ENCODE results near the gene POTEB. TPM values are rescaled to one million over a fixed set of nuclear protein-coding genes. Genes with fewer than 3 reads are reported as not detected.
"Not testable (repeated sequence)": the region's sequence is repeated elsewhere in the genome, so short reads cannot be mapped to it uniquely, and the experiment has no call there.

Gene POTEB
- not detected for total RNA-seq

GRCh38 chr15:21877635-21878034 is at the start of gene POTEB:
Gene POTEB (minus strand): TSS chr15:21877735. CDS start chr15:21877246, 489 bp downstream.
- CTCF ChIA-PET, POLR2A ChIA-PET: not testable (repeated sequence)

- CTCF ChIA-PET, POLR2A ChIA-PET: not testable (repeated sequence)
Observed at GRCh38 chr15:21890955-21891354, 13.4 kb upstream of the POTEB start.

- CTCF ChIA-PET, POLR2A ChIA-PET: not testable (repeated sequence)
Observed at GRCh38 chr15:21889542-21889941, 12.0 kb upstream of the POTEB start.

GRCh38 chr15:21838831-21839230 is 38.7 kb downstream of the POTEB start:
- CTCF ChIA-PET, POLR2A ChIA-PET: not testable (repeated sequence)

Other genes with a start within 250 kb of the POTEB start
- not detected for gene OR4M2, start 202.8 kb upstream of the POTEB start, total RNA-seq

All from activated CD8-positive, alpha-beta memory T cell treated with anti-CD3 and anti-CD28 coated beads for 36 hours (primary cell).